H54 (cell line): ENCODE data around the gene LRATD1.
"Not testable (repeated sequence)": the region's sequence is repeated elsewhere in the genome, so short reads cannot be mapped to it uniquely, and the experiment has no call there.

Experiments
- DNase-seq: peaks from one replicate; pipeline ENCODE4 v3.0.0; 2011; ENCODE audit warnings: low spot score, mixed read lengths; ENCODE audit not compliant: insufficient read length
- FAIRE-seq: peaks from 3 replicates; lab custom pipeline; 2011; peaks lifted over from hg19 to GRCh38; lab: Jason Lieb, UNC
- POLR2A ChIP-seq: IDR thresholded peaks from 2 replicates; pipeline ENCODE4 v1.6.1; 2011; ENCODE audit warnings: low read depth, mild to moderate bottlenecking, low read length

Gene LRATD1

DNA sequence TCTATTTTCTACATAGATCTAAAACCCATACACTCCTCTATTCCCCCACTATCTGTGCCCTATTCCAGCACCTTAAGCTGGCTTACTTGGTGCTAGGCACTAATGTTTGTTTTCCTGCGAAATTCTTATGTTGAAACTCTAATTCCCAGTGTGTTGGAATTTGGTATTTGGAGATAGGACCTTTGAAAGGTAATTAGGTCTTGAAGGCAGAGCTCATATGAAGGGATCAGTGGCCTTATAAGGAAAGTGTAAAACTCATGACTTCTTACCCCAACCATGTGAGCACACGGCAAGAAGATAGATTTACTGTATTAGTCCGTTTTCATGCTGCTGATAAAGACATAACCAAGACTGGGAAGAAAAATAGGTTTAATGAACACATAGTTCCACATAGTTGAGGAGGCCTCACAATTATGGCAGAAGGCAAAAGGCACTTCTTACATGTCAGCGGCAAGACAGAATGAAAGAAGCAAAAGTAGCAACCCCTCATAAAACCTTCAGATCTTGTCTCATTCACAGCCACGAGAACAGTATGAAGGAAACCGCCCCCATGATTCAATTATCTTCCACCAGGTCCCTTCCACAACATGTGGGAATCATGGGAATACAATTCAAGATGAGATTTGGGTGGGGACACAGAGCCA lies 10.5 kb upstream of the LRATD1 start:
- no peak for TF ChIP-seq POLR2A
- DNase-seq (no peak), FAIRE-seq (no peak)

DNA sequence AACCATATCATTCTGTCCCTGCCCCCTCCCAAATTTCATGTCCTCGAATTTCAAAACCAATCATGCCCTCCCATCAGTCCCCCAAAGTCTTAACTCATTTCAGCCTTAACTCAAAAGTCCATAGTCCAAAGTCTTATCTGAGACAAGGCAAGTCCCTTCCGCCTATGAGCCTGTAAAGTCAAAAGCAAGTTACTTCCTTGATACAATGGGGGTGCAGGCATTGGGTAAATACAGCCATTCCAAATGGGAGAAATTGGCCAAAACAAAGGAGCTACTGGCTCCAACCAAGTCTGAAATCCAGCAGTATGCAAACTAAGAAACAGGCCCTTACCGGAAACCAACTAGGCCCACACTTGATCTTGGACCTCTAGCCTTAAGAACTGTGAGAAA lies 10.0 kb upstream of the LRATD1 start:
- not testable (repeated sequence) for DNase-seq, FAIRE-seq

DNA sequence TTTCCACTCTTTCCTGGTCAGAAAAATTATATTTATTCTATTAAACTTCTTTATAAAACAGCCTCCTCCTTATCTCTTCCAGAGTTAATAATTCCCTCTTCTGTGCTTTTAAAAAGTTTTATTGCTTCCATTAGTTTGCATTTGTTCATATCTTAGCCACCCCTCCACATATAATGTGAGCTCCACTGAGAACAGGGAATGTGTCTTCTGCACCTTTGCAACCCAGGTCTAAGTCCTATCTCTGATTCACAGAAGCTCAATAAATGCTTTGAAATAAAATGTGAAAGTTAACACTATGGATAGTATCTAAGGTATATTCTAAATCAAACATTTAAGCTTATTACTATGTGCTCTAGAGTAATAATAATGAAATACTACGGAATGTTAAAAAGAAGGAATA lies 9.3 kb upstream of the LRATD1 start:
- no peak for TF ChIP-seq POLR2A
- FAIRE-seq, result no peak
- no peak for DNase-seq

DNA sequence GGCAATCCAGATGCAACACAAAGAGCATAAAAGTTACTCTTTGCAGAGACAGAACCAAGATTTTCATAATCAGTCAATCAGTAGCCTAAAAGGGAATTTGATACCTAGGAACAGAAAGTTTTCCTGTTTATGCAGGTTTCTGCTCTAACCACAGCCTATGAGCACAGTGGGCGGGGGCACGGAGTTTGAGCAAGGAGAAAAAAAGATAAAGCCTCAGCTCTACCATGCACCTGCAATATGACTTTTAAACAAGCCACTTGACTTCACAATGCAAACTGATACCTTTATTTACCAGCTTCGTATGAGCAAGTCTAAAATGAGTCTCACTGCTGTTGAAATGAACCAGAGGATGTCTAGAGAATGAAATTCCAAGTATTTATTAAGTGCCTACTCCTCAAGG lies 5.6 kb upstream of the LRATD1 start:
- TF ChIP-seq POLR2A, result no peak
- FAIRE-seq, result no peak
- DNase-seq, result no peak

DNA sequence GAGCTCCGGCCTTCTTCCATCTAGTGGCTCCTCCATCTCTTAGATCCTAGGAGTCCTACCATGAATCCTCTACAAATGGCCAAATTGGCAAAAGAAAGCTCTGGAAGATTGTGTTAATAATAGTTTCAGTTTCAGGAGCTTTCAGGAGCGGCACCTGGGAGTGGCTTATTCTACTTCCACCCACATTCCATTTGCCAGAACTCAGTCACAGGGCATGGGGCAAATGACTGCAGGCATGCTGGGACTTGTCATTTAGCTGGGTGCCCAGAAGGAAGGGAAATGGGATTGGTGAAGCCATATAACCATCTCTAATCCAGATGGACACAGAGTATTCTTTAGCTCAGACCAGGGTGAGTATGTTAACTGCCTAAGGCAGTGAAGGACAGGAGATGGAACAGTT lies 3.6 kb upstream of the LRATD1 start:
- DNase-seq, result no peak
- TF ChIP-seq POLR2A, result no peak
- peak; percentile 78 for FAIRE-seq

DNA sequence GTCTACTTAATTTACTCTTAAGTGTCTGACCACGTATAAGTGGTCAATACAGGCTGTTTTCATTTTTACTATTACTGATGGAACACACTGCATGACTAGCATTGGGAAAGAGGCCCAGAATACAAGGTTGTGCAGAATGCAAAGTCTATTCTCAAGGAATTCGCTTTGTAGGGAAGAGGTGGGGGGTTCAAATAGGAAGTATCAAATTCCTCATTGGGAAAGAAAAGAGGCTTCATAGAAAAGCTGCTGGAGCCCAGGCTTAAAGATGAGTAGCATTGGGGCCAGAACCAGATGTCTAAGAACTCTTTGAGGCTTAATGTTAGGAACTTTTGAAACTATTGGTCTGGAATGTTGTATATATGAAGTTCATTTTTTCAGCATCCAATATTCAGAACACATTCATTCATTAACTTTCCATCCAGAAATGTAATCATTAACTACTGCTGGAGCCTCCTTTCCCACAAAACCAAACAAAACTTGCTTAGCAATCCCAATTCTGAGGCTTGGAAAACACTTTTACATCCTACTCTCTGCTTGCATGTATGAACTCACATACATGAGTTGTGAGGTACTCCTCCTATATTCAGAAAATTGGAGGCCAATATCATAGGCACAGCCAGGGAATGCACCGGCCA lies 994 bp upstream of the LRATD1 start:
- FAIRE-seq, result no peak
- no peak for TF ChIP-seq POLR2A
- no peak for DNase-seq

DNA sequence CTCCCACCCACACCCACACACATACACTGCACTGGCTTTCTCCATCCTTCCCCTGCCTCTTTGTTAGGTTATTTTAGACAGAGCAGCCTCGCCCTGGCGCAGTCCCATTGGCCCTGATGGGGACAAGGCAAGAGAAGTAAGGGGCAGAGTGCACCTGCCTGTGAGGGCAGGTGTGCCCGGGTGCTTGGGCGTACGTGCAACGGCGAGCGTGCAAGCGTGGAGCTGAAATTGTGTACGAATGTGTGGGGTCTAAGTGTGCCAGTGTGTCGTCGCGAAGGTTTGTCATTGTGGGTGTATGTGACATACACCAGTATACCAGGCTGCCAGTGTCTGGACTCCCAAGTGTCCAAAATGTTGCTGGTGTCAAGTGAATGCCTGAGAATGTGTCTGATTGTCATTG lies 544 bp downstream of the LRATD1 start:
- DNase-seq (no peak), FAIRE-seq (no peak)
- TF ChIP-seq POLR2A, result no peak

DNA sequence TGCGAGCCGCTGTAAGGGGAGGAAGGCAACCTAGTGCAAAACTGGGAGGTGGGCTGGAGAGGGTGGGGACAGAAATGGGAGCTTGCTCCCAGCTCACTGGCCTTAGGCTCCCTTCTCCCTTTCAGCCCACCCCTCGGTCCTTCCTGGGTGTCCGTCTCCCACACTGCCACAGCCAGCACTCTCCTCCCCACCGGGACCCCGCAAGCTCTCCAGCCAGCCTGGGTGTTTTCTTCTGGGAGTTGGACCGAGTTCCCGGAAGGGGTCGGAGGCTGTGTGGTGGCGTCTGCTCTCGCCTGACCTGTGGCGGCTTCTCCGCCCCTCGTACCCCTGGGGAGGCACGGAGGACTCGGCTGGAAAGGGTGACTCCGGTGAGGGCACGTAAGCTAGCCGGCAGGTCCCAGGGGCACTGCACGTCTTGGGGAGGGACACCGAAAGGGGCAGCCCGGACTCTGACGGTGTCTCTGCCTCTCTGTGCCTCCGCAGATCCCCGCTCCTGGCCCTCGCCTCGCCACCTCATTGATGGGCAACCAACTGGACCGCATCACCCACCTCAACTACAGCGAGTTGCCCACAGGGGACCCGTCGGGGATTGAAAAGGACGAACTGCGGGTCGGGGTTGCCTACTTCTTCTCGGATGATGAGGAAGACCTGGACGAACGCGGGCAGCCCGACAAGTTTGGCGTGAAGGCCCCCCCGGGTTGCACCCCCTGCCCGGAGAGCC lies 1.1 kb downstream of the LRATD1 start:
- no peak for TF ChIP-seq POLR2A
- DNase-seq, result no peak

DNA sequence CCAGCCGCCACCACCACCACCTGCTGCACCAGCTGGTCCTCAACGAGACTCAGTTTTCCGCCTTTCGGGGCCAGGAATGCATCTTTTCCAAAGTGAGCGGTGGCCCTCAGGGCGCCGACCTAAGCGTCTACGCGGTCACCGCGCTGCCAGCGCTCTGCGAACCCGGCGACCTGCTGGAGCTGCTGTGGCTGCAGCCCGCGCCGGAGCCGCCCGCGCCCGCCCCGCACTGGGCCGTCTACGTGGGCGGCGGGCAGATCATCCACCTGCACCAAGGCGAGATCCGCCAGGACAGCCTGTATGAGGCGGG lies 1.6 kb downstream of the LRATD1 start:
- DNase-seq (no peak), FAIRE-seq (no peak)
- no peak for TF ChIP-seq POLR2A

More for the DNA sequence above, 1.1 kb downstream of the LRATD1 start:
- no peak for FAIRE-seq

DNA sequence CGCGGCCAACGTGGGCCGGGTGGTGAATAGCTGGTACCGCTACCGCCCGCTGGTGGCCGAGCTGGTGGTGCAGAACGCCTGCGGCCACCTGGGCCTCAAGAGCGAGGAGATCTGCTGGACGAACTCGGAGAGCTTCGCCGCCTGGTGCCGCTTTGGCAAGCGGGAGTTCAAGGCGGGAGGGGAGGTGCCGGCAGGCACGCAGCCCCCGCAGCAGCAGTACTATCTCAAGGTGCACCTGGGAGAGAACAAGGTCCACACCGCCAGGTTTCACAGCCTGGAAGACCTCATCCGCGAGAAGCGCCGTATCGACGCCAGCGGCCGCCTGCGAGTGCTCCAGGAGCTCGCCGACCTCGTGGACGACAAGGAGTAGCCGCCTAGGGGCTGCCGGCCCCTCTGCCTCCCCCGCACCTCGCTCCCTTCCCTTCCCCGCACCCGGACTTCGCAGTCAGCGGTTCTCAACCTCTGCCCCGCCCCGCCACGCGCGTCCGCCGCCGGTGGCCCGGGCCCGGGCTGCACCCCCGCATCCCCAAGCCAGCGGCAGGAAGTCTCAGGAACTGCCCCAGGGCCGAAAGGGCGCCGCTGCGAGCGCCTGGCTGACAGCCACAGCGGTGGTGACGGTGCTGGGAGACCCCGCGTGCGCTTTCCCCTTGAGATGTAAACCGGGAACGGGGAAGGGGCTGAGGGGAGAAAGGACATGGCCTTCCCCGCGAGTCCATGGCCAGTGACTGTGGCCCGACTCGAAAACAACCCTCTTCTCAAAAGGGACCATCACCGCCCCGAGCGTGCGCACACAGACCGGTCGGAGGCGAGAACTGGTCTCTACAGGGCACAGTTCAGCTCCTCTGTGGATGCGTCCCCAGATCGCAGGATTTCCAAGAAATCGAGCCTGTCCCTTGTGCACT lies 2.2 kb downstream of the LRATD1 start:
- TF ChIP-seq POLR2A, result no peak
- DNase-seq (no peak), FAIRE-seq (no peak)

DNA sequence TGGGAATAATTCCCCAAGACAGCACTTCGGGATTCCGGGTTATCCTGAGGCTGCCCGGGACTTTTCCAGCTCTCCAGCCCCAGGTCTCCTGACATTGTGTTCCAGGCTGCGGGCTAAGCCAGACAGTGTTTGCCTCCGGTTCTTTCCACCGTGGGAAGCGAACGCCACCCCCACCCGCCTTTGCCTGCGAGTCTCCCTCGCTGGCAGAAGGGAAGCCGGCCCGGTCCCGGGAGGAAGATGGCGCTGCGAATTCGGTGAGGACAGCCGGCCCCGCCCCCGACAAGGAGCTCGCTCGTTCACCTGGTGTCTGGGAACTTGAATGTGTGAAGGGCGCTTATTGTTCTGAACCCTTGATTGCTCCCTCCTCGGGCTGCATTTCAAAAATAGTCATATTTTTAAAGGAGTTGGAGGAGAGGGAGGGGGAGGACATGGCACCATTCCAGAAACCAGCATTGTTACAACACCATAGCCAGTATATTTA lies 2.9 kb downstream of the LRATD1 start:
- TF ChIP-seq POLR2A, result no peak
- FAIRE-seq (no peak), DNase-seq (no peak)

DNA sequence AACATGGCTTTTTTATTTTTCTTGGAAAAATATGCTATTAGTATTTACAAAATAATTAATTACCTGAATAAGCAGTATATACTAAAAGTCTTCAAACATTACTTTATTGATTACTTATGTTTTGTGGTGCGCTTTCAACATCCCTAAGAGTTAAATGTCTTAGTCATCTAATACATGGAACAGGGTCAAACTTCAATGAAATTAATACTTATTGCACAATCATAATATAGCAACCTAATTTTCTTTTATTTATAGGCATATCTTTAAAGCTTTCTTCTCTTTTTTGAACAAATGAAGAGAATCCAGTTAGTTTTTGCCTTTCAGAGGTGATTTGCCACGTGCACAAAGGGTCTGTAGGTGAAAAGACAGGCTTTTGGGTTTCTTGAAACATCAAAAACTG lies 6.0 kb downstream of the LRATD1 start:
- FAIRE-seq (no peak), DNase-seq (no peak)
- TF ChIP-seq POLR2A, result no peak

DNA sequence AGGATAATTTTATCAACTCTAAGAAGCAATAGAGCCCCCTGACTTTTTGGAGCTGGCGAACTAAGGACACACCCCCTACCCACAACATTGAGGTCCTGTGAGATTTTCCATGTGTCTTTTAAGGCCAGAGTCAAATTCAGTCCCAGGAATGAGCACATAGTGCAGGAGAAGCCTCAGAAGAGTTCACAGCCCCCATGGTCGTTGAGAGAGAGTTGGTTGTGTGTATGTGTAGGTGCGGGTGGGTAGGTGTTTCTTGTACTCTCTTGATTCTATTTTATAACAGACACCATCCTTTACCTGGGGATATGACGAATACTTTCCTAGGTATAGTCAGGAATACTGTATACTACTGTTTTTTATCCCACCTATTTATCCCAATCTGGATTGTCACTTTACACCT lies 8.6 kb downstream of the LRATD1 start:
- DNase-seq, result no peak
- no peak for TF ChIP-seq POLR2A
- no peak for FAIRE-seq

DNA sequence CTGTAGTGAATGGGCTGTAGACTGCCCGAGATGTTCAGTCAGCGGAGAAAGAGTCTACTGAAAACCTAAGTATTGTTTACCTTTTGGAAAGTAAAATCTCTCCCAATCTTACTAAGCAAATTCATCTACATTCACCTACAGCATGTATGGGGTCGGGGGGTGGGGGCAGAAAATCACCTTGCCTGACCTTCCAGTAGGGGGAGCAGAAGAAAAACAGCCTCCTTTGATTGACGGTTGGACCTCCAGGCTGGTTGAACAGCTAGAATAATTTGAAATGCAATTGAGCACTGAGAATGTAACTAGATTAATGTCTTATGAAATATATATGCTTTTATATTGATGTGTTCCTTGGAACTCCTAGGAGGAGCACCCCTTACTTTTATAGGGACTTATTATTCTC lies 10.0 kb downstream of the LRATD1 start:
- FAIRE-seq, result no peak

DNA sequence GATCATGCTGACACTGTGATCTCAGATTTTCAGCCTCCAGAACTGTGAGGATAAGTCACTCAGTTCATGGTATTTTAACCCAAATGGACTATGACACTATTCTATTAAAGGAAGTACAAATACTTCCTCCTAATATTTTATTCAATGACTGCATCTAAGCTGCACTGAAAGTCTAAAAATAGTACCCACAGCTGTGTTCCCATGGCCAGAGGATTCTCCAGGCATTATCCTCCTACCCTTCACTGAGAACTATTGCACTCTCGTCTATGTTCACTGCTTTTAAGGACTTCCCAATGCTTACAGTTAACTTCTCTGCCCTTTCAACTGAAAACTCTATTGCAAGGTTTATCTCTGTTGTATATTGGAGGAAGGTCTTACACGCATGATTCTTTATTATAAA lies 15.2 kb downstream of the LRATD1 start:
- no peak for FAIRE-seq
- TF ChIP-seq POLR2A, result no peak

More for the DNA sequence above, 10.0 kb downstream of the LRATD1 start:
- TF ChIP-seq POLR2A, result no peak
- DNase-seq, result no peak

More for the DNA sequence above, 15.2 kb downstream of the LRATD1 start:
- DNase-seq, result no peak
